ENCODE results near the gene AGMO.

The AGMO gene

DNA sequence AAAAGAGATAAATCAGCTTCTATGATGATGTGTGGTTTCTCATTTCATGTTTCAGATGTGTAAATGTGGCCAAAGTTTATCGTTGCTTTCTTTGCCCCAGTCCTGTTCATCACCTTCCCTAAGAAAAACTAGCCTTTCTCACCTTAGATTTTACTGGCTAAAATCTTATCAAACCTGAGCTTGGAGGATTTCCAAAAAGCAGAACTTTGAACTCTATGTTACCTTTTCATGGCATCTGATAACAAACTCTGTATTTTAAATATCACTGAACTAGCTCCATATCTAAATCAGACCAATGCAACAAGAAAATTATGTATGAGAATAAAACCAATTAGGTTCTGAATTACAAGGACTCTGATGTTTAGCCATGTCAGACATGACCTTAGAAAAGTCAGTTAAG is 335.8 kb downstream of the AGMO start:
- no peak overlapping the region for H3K27ac ChIP-seq
- TF ChIP-seq, protein P1, sequence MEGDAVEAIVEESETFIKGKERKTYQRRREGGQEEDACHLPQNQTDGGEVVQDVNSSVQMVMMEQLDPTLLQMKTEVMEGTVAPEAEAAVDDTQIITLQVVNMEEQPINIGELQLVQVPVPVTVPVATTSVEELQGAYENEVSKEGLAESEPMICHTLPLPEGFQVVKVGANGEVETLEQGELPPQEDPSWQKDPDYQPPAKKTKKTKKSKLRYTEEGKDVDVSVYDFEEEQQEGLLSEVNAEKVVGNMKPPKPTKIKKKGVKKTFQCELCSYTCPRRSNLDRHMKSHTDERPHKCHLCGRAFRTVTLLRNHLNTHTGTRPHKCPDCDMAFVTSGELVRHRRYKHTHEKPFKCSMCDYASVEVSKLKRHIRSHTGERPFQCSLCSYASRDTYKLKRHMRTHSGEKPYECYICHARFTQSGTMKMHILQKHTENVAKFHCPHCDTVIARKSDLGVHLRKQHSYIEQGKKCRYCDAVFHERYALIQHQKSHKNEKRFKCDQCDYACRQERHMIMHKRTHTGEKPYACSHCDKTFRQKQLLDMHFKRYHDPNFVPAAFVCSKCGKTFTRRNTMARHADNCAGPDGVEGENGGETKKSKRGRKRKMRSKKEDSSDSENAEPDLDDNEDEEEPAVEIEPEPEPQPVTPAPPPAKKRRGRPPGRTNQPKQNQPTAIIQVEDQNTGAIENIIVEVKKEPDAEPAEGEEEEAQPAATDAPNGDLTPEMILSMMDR (conservative IDR thresholded peaks at IDR 0.05), result no peak
- no peak for TF ChIP-seq ZFX (IDR thresholded peaks at IDR 0.05)

DNA sequence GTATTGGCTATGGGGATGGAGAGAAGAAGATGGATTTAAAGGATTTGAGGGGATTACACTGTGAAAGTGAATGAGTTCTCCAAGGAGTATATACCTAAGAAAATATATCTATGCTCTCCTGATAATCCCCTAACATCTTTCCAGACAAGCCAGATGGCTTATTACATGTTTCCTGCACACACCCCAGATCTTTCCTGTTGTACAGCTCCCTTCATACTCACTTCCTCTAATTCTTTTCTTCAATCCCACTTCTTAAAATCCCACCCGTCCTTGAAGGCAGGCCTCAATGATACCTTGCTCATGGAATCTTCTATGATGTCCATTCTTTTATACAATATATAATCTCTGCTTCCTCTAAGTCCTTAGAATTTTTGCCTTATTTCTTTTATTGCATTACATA is 342.1 kb downstream of the AGMO start:
- no peak overlapping the region for H3K27ac ChIP-seq
- TF ChIP-seq, protein P1 (conservative IDR thresholded peaks at IDR 0.05), result no peak
- TF ChIP-seq ZFX (IDR thresholded peaks at IDR 0.05), result no peak

DNA sequence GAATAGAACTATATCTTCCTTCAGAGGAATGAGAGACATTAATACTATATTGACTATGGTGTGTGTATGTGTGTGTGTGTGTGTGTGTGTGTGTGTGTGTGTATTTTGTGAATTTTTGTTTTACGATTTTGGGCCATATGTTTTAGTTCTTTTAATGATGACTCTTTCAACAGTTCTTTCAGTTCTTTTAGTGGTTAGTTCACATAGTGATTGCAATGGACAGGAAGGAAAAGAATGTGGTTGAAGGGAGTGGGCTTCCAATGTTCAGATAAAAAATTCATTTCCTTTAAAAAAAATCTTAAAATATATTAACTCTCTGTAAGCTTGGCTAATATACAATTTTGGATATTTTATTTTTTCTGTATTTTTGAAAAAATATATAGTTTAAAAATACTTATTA is 343.6 kb downstream of the AGMO start:
- no peak for TF ChIP-seq ZFX (IDR thresholded peaks at IDR 0.05)
- TF ChIP-seq, protein P1 (conservative IDR thresholded peaks at IDR 0.05), result no peak
- H3K27ac ChIP-seq, result no peak overlapping the region

DNA sequence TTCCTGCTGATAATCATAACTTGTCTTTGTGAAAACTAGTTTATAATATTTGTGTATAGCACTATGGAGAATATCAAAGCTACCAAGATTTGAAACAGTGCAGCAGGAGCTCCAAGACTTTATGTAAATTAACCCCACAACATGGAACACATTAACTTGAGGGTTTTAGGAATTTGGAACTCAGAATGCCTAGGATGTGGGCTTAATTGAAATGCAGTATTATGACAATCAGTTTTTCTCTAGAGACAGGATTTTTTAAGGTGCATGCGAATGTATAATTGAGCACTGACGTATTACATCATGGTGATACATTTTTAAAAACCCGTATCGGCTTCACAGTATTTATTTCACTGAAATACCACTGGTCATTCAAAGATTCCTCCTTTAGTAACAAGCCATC is 346.2 kb downstream of the AGMO start:
- H3K27ac ChIP-seq, result no peak overlapping the region
- TF ChIP-seq, protein P1 (conservative IDR thresholded peaks at IDR 0.05), result no peak
- TF ChIP-seq ZFX (IDR thresholded peaks at IDR 0.05), result no peak

DNA sequence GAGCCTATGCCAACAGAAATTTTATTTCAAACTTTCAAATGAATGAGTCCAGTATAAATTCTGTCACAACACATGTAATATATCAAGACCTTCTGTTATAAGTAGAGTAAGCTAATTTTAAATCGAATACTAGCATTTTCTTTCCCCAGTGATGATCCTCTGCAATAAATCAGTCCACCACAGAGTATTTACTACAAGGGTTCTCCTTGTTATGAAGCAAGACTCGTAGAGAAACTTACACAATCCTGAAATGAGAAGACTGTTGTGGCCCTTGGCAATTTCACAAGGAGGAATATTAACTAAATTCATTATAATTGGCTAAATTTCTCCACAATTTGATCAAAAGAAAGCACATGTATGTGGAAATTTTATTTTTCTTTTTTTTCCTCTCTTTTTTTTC is 346.8 kb downstream of the AGMO start:
- H3K27ac ChIP-seq, result no peak overlapping the region
- no peak for TF ChIP-seq ZFX (IDR thresholded peaks at IDR 0.05)
- TF ChIP-seq, protein P1 (conservative IDR thresholded peaks at IDR 0.05), result no peak

DNA sequence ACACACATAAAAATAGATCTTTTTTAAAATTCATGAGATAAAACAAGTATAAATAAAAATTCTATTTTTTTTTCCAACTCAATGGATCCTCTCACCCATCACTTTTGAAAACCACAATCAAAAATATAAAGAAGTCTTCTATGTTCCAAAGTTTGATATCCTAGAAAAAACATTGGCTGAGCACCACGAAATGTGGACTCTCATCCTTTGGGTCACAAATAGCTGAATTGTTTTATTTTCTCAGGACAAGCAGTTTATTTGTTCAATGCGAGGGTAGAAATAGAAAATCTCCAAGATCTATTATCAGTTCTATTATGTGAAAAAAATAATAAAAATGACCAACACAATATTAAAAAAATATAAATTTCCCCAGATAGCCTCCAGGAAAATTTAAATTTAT is 348.7 kb downstream of the AGMO start:
- no peak overlapping the region for H3K27ac ChIP-seq
- no peak for TF ChIP-seq ZFX (IDR thresholded peaks at IDR 0.05)

DNA sequence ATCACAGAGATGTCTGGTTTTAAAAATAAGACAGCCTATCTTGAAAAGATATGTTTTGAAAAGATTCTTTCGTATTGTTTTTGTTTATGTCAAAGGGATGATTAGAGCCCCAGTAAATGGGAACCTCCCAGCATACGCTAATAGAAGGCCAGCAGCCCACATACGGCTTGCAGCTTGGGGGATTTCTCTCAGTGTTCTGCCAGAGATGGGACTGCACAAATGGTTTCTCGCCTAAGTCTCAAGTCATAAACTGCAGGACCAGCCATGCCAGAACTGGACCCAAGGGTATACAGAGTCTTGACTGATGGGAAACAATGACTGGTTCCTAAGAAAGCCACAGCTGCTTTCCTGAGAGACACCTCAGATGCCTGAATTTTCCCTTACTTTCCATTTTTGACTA is 352.4 kb downstream of the AGMO start:
- H3K27ac ChIP-seq, result no peak overlapping the region
- TF ChIP-seq, protein P1 (conservative IDR thresholded peaks at IDR 0.05), result no peak
- TF ChIP-seq ZFX (IDR thresholded peaks at IDR 0.05), result no peak

DNA sequence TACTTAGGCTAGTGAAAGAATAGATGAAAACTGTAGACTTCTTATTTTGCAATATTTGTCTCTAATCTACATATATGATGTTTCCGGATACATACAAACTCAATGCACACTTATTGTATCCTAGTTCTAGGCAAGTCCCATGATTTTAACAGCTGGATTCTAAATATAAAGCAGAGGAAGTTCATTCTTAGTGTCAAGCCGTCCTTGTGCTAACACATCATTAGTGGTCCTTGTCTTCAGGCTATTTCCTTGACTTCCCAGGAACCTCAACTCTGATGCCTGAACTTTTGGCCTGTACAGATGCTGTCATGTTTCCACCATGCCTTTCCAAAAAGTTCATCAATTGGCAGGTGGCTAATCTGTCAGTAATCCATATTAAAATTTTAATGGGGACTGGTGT is 357.4 kb downstream of the AGMO start:
- H3K27ac ChIP-seq, result no peak overlapping the region
- TF ChIP-seq ZFX (IDR thresholded peaks at IDR 0.05), result no peak
- TF ChIP-seq, protein P1 (conservative IDR thresholded peaks at IDR 0.05), result no peak
